Keratinocyte (primary cell): ENCODE data around the gene KIF22.
A peak's percentile ranks its signal among the peaks of the same experiment; 100 is the strongest.

Experiments
- CTCF ChIP-seq, 3 experiments: IDR thresholded peaks in 1 of 3; conservative IDR thresholded peaks in 1 of 3; optimal IDR thresholded peaks in 1 of 3; 2 replicates in 2 of 3; 3 replicates in 1 of 3; pipeline versions ENCODE3 to v1.5.1; 2011; ENCODE audit warnings: low read length in 3 of 3, mild to moderate bottlenecking in 3 of 3, moderate library complexity in 2 of 3, control low read depth in 1 of 3, inconsistent platforms in 1 of 3; ENCODE audit not compliant: insufficient read depth in 2 of 3; ENCODE audit errors: extremely low read depth in 1 of 3
- EZH2 ChIP-seq: IDR thresholded peaks from one replicate; pipeline ENCODE4 v1.6.1; 2012; ENCODE audit warnings: inconsistent platforms, mild to moderate bottlenecking, low read length, moderate library complexity

- TF ChIP-seq CTCF (optimal IDR thresholded peaks at IDR 0.05 in 1 of 3, IDR thresholded peaks at IDR 0.05 in 1 of 3, conservative IDR thresholded peaks at IDR 0.05 in 1 of 3; ENCODE audit: extremely low read depth in 1 of 3, insufficient read depth in 2 of 3, low read length in 3 of 3) (peak; percentile 74 to 98 (median 77)), EZH2 (no peak)
Measured at GRCh38 chr16:29815793-29816693, 25.5 kb downstream of the KIF22 start, which contains the start of gene PAGR1.
